NCI-H69 (cell line): Measurements from ENCODE around the gene GRAMD2A.
A peak's percentile ranks its signal among the peaks of the same experiment; 100 is the strongest.
"Not testable (repeated sequence)": the region's sequence is repeated elsewhere in the genome, so short reads cannot be mapped to it uniquely, and the experiment has no call there.

Experiments used
- DNase-seq: peaks from one replicate; lab custom pipeline; 2025; lab: John Stamatoyannopoulos, UW

The GRAMD2A gene

GRCh38 chr15:72184165-72184811, 13.3 kb downstream of the GRAMD2A start:
- peak; percentile 41 for DNase-seq

- DNase-seq, result no peak
Observed at GRCh38 chr15:72183781-72184164, 13.8 kb downstream of the GRAMD2A start.

- peak; percentile 21 for DNase-seq
Observed at GRCh38 chr15:72182673-72183072, 14.9 kb downstream of the GRAMD2A start.

- no peak for DNase-seq
Observed at GRCh38 chr15:72182244-72182643, 15.3 kb downstream of the GRAMD2A start.

- DNase-seq, result no peak
Observed at GRCh38 chr15:72180761-72181324, 16.7 kb downstream of the GRAMD2A start.

- DNase-seq, result peak; percentile 45
Observed at GRCh38 chr15:72179950-72180581, 17.5 kb downstream of the GRAMD2A start.

GRCh38 chr15:72178976-72179585, 18.5 kb downstream of the GRAMD2A start:
- DNase-seq, result no peak

GRCh38 chr15:72176743-72177142, 20.8 kb downstream of the GRAMD2A start:
- no peak for DNase-seq

- DNase-seq, result no peak
Observed at GRCh38 chr15:72176159-72176558, 21.4 kb downstream of the GRAMD2A start.

- peak; percentile 17 for DNase-seq
Observed at GRCh38 chr15:72175186-72176044, 22.2 kb downstream of the GRAMD2A start.

- DNase-seq, result no peak
Observed at GRCh38 chr15:72174551-72175165, 22.9 kb downstream of the GRAMD2A start.

GRCh38 chr15:72173864-72174550, 23.6 kb downstream of the GRAMD2A start:
- DNase-seq, result no peak

- no peak for DNase-seq
Observed at GRCh38 chr15:72173401-72173800, 24.2 kb downstream of the GRAMD2A start.

GRCh38 chr15:72172796-72173195, 24.8 kb downstream of the GRAMD2A start:
- no peak for DNase-seq

- DNase-seq, result not testable (repeated sequence)
Observed at GRCh38 chr15:72171978-72172377, 25.6 kb downstream of the GRAMD2A start.

- no peak for DNase-seq
Observed at GRCh38 chr15:72170691-72171090, 26.9 kb downstream of the GRAMD2A start.

- DNase-seq, result no peak
Observed at GRCh38 chr15:72169921-72170611, 27.5 kb downstream of the GRAMD2A start.

GRCh38 chr15:72169236-72169920, 28.2 kb downstream of the GRAMD2A start:
- no peak for DNase-seq

- DNase-seq, result peak; percentile 4
Observed at GRCh38 chr15:72168808-72169190, 28.8 kb downstream of the GRAMD2A start.
